Activated T-helper 2 cell treated with anti-CD3 and anti-CD28 coated beads, Interferon-gamma antibody, Interleukin-2, Interleukin-4, amounts not matched to agents 10 μg/mL and 5 μg/mL and 100 μg/mL, durations not matched to agents 14 hours and 24 hours and 36 hours (primary cell): ENCODE data around the gene FAM20B. TPM values are rescaled to one million over a fixed set of nuclear protein-coding genes. Genes with fewer than 3 reads are reported as not detected.
A peak's percentile ranks its signal among the peaks of the same experiment; 100 is the strongest.
"Not testable (repeated sequence)": the region's sequence is repeated elsewhere in the genome, so short reads cannot be mapped to it uniquely, and the experiment has no call there.

Experiments
- DNase-seq: peaks from one replicate; pipeline ENCODE4 v3.0.0; 2021; ENCODE audit warnings: low spot score
- H3K27ac Mint-ChIP-seq: one replicate; pipeline ENCODE4 v1.8.0; 2021; ENCODE audit warnings: mixed read lengths
- H3K27me3 Mint-ChIP-seq: one replicate; pipeline ENCODE4 v1.8.0; 2021; ENCODE audit warnings: low read depth, mixed read lengths
- H3K36me3 Mint-ChIP-seq: one replicate; pipeline ENCODE4 v1.8.0; 2021; ENCODE audit warnings: low read depth, mixed read lengths
- H3K4me1 Mint-ChIP-seq: one replicate; pipeline ENCODE4 v1.8.0; 2021; ENCODE audit warnings: low read depth, mixed read lengths
- H3K4me3 Mint-ChIP-seq: one replicate; pipeline ENCODE4 v1.8.0; 2021; ENCODE audit warnings: low read depth, mild to moderate bottlenecking, moderate library complexity, mixed read lengths
- H3K9me3 Mint-ChIP-seq: one replicate; pipeline ENCODE4 v1.8.0; 2021; ENCODE audit warnings: mixed read lengths
- intact Hi-C: fragments of 100-400 bp; cut with micrococcal nuclease; formaldehyde crosslinking; loops from one replicate; pipeline ENCODE4 v1.15.1; 2023
- total RNA-seq: library from RNA; stranded (reverse); gene quantifications from 2 replicates; pipeline ENCODE4 v1.2.3, GENCODE V29; 2022

FAM20B gene
- total RNA-seq, 1 donor from 2014 or later, result 38.1 TPM

DNA sequence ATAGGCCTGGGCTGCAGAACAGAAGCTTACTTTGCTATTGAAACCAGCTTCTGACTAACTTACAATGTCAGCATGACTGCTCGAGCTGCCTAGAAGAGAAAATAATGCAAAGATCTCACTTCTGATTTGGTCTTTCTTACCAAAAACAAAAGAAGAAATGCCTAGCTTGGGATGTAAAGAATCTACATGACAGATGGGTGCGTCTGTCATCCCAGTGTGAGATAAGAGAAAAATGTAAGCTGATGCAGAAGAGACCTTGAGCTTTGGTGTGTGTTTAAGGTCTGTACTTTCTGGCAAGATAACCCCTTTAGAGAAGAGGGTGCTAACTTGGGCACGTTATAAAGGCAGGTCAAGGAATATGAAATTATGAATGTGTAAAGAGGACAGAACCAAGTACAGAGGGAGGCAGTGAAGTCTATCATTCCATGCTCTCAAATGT is 3.6 kb downstream of the FAM20B start:
- no peak overlapping the region for H3K27ac Mint-ChIP-seq
- H3K9me3 Mint-ChIP-seq, result no peaks in the 10 kb centered on the region
- peaks cover 2% of the 10 kb centered on the region for H3K36me3 Mint-ChIP-seq
- H3K4me3 Mint-ChIP-seq, result no peak overlapping the region
- no peak for DNase-seq
- H3K4me1 Mint-ChIP-seq, result peaks cover 59% of the 10 kb centered on the region
- H3K27me3 Mint-ChIP-seq, result peaks cover 7% of the 10 kb centered on the region
- intact Hi-C loops, result loop anchor here (1.0 to 5.0 kb wide), 3 partner anchors 8 to 263 kb away; partner anchors contain the start of genes ABL2 and SOAT1

DNA sequence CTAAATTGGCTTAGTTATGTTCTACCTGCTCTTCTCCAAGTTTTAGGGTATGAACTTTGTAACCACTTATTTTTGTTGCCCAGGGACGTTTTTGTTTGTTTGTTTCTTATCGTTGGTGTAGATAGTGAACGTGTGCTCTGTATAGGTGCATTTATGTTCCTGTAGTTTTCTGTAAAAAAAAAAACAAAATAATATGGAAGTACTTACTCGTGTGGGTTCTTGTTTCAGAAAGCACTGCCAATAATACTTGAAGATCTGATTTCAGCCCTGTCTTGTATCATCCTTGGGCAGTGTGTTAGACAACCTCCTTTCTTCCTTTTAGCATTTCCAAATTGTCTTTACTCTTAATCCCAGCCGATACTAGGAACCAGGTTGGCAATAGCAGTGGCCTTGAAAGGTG is 4.4 kb downstream of the FAM20B start:
- intact Hi-C loops, result no loop called here
- no peaks in the 10 kb centered on the region for H3K27me3 Mint-ChIP-seq
- no peak for DNase-seq
- H3K4me1 Mint-ChIP-seq, result peaks cover 66% of the 10 kb centered on the region
- H3K36me3 Mint-ChIP-seq, result peaks cover 2% of the 10 kb centered on the region
- H3K4me3 Mint-ChIP-seq, result no peak overlapping the region
- no peaks in the 10 kb centered on the region for H3K9me3 Mint-ChIP-seq
- no peak overlapping the region for H3K27ac Mint-ChIP-seq

DNA sequence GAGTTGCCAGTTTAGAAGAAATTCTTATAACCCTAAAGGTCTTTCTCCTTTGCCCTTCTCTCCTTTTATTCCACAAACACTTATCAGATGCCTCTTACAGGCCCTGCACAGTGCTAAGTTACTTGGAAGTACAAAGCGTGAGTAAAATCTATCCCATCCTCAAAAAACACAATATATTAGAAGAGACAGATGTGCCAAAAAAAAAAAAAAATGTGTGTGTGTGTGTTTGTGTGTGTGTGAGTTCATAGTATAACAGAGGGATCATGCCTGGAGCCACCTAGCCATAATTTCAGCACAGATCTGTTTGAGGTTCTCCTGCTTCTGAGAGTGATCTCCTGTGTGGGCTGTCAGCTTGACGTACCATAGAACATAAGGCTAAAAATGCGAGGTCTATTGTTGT is 5.0 kb downstream of the FAM20B start:
- Mint-ChIP-seq H3K36me3 (peaks cover 2% of the 10 kb centered on the region), H3K27ac (no peak overlapping the region)
- DNase-seq, result no peak

DNA sequence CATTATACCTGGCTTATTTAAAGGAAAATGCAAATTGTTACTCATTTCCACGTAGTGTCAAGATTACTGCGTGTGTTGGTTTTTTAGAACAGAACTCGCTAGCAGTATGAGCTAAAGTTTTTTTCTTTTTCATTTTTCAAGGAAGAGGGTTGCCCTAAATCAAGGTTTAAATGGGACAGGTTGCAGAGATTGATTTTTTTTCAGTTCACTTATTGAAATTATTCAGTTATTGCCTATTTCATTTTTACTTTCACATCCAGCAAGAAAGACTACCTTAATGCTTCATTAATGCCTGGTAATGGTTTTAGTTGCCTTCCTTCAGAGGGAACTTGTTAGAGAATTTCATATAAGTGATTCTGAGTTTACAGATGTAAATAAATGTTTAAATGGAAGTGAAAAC is 5.6 kb downstream of the FAM20B start:
- H3K27me3 Mint-ChIP-seq, result no peaks in the 10 kb centered on the region
- no peaks in the 10 kb centered on the region for H3K9me3 Mint-ChIP-seq
- H3K4me1 Mint-ChIP-seq, result peaks cover 70% of the 10 kb centered on the region
- intact Hi-C loops, result no loop called here
- no peak overlapping the region for H3K27ac Mint-ChIP-seq
- DNase-seq, result no peak
- peaks cover 2% of the 10 kb centered on the region for H3K36me3 Mint-ChIP-seq
- no peak overlapping the region for H3K4me3 Mint-ChIP-seq

More for the DNA sequence above, 5.0 kb downstream of the FAM20B start:
- intact Hi-C loops, result no loop called here
- Mint-ChIP-seq H3K27me3 (no peaks in the 10 kb centered on the region), H3K9me3 (no peaks in the 10 kb centered on the region), H3K4me3 (no peak overlapping the region), H3K4me1 (peaks cover 68% of the 10 kb centered on the region)

DNA sequence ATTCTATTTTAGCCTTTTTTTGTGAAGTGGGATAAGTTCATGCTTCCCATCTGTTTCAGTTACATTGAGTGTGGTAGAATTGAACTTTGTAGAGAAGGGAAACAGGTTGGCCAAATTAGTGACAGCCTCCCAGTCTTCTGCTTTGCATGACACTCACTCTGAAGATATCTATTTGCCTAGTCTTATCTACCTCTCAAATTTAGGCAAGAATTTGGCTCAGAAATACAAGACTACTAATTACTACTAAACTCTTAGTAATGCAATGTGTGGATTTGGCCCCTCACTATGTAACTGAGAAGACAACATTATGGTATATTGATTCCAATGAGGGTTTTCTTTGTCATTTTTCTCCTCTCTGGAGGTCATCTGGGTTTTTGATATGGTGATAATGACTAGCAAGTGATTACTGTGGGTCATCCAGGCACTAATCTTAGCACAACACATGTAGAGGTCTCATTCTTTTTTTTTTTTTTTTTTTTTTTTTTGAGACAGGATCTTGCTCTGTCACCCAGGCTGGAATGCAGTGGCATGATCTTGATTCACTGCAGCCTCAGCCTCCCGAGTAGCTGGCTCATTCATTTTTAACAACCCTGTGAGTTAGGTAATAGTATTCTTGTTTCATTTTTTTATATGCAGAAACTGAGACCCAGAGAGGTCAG is 6.3 kb downstream of the FAM20B start:
- intact Hi-C loops, result no loop called here
- no peak for DNase-seq
- no peaks in the 10 kb centered on the region for H3K27me3 Mint-ChIP-seq
- no peaks in the 10 kb centered on the region for H3K9me3 Mint-ChIP-seq
- H3K4me3 Mint-ChIP-seq, result no peak overlapping the region
- H3K36me3 Mint-ChIP-seq, result no peaks in the 10 kb centered on the region
- no peak overlapping the region for H3K27ac Mint-ChIP-seq
- peaks cover 74% of the 10 kb centered on the region for H3K4me1 Mint-ChIP-seq

DNA sequence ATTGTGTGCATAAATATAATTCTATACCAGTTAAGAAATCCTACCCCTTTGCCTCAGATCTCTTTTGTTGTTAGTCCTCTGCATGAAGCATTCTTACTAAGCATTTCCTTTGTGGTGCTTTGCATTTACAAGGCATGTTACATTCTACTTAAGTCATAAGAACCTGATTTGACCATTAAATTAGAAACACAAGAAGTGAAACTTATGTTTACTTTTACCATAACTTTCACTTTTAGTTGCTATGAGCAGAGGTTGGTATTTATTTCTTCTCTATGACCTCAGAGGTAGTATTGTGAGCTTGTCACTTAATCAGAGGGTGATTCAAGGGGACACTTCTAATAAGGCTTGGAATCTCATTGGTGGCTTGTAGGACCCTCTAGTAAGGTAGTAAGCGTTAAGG is 9.0 kb downstream of the FAM20B start:
- no peak overlapping the region for H3K4me3 Mint-ChIP-seq

DNA sequence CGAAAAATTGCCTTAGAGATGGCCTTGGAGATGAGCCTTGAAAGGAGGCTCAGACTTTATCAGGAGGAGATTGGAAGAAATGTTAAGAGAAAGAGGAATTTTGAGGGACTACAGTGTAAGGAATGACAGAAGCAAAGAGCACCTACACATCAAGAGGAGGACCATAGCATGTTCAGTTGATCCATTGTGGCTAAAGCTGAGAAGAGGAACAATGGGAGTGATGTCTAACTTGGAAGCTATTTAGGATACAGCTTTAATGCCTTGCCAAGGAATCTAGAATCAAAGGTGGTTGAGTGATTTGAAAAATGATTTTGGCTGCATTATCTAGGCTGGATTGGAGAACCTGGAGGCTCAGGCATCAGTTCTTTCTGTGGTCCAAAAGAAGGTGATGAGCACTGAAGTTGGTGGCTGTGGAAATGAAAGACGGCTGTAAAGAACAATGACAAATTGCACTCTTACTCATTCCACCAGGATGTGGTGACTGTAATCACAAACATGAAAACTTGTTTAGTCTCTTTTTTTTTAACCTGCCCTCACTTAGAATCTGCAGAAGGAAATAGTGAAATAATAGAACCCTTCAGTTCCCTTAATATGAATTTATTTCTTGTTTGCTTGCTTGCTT is 11.3 kb downstream of the FAM20B start:
- peak; percentile 31 for DNase-seq
- H3K4me1 Mint-ChIP-seq, result peaks cover 55% of the 10 kb centered on the region
- intact Hi-C loops, result loop anchor here (1.0 to 5.0 kb wide), 4 partner anchors 8 to 915 kb away; partner anchors contain the start of gene CEP350
- no peaks in the 10 kb centered on the region for H3K27me3 Mint-ChIP-seq
- H3K36me3 Mint-ChIP-seq, result peaks cover 4% of the 10 kb centered on the region
- peak overlapping the region; percentile 26 for H3K27ac Mint-ChIP-seq
- H3K9me3 Mint-ChIP-seq, result no peaks in the 10 kb centered on the region
- no peak overlapping the region for H3K4me3 Mint-ChIP-seq

More for the DNA sequence above, 9.0 kb downstream of the FAM20B start:
- H3K36me3 Mint-ChIP-seq, result peaks cover 4% of the 10 kb centered on the region
- no peaks in the 10 kb centered on the region for H3K27me3 Mint-ChIP-seq
- intact Hi-C loops, result loop anchor here (1.0 to 5.0 kb wide), 4 partner anchors 8 to 918 kb away; partner anchors contain the start of gene CEP350
- no peaks in the 10 kb centered on the region for H3K9me3 Mint-ChIP-seq
- H3K4me1 Mint-ChIP-seq, result peaks cover 77% of the 10 kb centered on the region
- peak overlapping the region; percentile 82 for H3K27ac Mint-ChIP-seq
- DNase-seq, result no peak

DNA sequence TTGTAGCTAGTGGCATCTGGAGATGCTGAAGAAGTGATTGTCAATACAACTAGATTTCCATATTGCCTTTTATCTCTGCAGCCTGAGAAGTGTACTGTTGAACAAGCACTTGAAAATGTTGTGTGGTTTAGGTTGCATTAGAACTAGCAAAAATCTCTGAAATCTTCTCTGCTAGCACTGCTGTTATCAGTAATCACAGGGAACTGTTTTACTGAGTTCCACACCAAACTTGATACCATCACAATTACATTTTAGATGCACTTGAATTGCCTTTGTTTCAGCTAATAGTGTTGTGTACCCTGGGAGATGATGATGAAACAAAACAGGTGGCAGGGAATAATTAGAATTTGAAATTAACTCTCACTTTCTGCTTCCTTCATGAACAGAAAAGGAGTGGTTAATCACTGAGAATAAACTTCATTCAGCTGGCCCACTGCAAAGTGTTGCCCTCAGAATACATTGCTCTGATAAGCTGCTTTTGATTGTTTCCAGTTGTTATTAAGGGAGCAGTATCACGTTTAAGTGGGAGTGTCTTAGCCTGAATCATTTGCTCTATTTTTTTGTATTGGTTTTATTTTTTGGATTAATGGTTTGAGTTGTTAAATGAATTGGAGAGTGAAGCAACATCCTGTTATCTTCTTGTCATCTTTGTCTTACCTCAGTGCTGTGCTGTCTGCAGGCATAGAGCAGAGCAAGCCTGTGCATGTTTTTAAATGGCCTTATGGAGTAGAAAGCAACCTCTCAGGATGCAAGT is 13.0 kb downstream of the FAM20B start:
- Mint-ChIP-seq H3K27me3 (no peaks in the 10 kb centered on the region), H3K9me3 (no peaks in the 10 kb centered on the region), H3K4me1 (peaks cover 49% of the 10 kb centered on the region), H3K4me3 (peak overlapping the region; percentile 11), H3K27ac (peak overlapping the region; percentile 29), H3K36me3 (peaks cover 4% of the 10 kb centered on the region)
- no peak for DNase-seq
- intact Hi-C loops, result loop anchor here (5.0 kb wide), 2 partner anchors 104 to 914 kb away; partner anchors contain the start of gene CEP350

DNA sequence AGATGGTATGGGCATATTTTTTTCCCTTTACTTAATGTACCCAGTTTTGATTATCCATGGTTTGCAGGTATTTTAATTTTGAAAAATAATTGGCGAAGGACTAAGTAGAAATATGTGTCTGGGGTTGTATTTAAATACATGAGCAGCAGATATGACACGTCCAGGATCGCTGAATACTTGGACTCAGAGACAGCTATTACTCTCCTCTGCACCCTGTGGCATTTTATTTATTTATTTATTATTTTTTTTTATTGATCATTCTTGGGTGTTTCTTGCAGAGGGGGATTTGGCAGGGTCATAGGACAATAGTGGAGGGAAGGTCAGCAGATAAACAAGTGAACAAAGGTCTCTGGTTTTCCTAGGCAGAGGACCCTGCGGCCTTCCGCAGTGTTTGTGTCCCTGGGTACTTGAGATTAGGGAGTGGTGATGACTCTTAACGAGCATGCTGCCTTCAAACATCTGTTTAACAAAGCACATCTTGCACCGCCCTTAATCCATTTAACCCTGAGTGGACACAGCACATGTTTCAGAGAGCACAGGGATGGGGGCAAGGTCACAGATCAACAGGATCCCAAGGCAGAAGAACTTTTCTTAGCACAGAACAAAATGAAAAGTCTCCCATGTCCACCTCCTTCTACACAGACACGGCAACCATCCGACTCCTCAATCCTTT is 13.9 kb downstream of the FAM20B start:
- not testable (repeated sequence) for H3K27ac Mint-ChIP-seq, H3K9me3 Mint-ChIP-seq, H3K27me3 Mint-ChIP-seq, DNase-seq, H3K4me3 Mint-ChIP-seq, H3K36me3 Mint-ChIP-seq
- peaks cover 41% of the 10 kb centered on the region for H3K4me1 Mint-ChIP-seq
- intact Hi-C loops, result loop anchor here (5.0 kb wide), 2 partner anchors 103 to 913 kb away; partner anchors contain the start of gene CEP350

DNA sequence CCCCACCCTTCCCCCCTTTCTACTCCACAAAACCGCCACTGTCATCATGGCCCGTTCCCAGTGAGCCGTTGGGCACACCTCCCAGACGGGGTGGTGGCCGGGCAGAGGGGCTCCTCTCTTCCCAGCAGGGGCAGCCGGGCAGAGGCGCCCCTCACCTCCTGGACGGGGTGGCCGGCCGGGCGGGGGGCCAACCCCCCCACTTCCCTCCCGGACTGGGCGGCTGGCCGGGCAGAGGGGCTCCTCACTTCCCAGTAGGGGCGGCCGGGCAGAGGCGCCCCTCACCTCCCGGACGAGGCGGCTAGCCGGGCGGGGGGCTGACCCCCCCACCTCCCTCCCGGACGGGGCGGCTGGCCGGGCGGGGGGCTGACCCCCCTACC is 14.5 kb downstream of the FAM20B start:
- peaks cover 36% of the 10 kb centered on the region for H3K4me1 Mint-ChIP-seq
- H3K27me3 Mint-ChIP-seq, H3K4me3 Mint-ChIP-seq, intact Hi-C loops, DNase-seq, H3K9me3 Mint-ChIP-seq, H3K27ac Mint-ChIP-seq, H3K36me3 Mint-ChIP-seq: not testable (repeated sequence)

DNA sequence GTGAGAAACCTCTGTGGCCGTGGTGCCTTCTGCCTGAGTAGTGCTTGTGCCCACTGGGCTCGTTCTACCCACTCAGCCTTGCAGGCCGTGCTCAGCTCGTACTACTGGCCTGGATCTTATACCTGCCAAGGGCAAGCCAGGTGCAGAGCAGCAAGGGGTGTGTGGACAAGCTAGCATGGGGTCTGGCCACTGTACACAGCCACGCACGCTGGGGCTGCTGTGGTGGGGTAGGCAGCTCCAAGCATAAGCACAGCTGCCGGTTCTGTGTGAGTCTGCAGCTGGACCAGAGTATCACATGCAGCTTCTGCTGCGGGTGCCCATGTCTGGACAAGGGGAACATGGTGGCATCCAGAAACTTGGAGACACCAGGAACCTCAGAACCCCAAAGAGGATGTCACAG is 16.4 kb downstream of the FAM20B start:
- intact Hi-C loops, result no loop called here
- DNase-seq, result no peak
- no peak overlapping the region for H3K27ac Mint-ChIP-seq
- H3K27me3 Mint-ChIP-seq, result no peaks in the 10 kb centered on the region
- H3K9me3 Mint-ChIP-seq, result no peaks in the 10 kb centered on the region
- peaks cover 10% of the 10 kb centered on the region for H3K36me3 Mint-ChIP-seq
- no peak overlapping the region for H3K4me3 Mint-ChIP-seq
- H3K4me1 Mint-ChIP-seq, result peaks cover 23% of the 10 kb centered on the region

DNA sequence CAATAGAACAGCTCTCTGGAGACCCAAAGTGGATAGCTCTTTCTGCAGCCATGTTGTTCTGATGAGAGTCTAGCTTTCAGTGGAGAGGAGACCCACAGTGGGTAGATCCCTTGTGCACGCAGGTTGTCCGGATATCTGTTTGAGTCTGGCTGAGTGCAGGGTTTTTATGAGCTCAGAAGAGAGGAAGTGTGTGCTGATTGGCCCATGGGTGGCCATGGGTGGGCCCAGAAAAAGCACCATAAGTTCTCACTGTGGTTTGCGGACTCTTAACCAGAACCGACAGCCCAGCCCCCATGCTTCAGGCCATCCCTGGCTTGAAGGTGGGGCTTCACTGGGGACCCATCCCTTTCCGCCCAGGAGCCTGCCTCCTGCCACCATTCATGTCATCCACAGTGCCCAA is 17.0 kb downstream of the FAM20B start:
- no peak for DNase-seq
- Mint-ChIP-seq H3K27ac (no peak overlapping the region), H3K9me3 (no peaks in the 10 kb centered on the region), H3K36me3 (peaks cover 10% of the 10 kb centered on the region), H3K27me3 (no peaks in the 10 kb centered on the region), H3K4me3 (no peak overlapping the region), H3K4me1 (peaks cover 16% of the 10 kb centered on the region)
- intact Hi-C loops, result no loop called here
